Measurements from ENCODE around the gene AKT1.
A peak's percentile ranks its signal among the peaks of the same experiment; 100 is the strongest.
"Not testable (repeated sequence)": the region's sequence is repeated elsewhere in the genome, so short reads cannot be mapped to it uniquely, and the experiment has no call there.

Gene AKT1

DNA sequence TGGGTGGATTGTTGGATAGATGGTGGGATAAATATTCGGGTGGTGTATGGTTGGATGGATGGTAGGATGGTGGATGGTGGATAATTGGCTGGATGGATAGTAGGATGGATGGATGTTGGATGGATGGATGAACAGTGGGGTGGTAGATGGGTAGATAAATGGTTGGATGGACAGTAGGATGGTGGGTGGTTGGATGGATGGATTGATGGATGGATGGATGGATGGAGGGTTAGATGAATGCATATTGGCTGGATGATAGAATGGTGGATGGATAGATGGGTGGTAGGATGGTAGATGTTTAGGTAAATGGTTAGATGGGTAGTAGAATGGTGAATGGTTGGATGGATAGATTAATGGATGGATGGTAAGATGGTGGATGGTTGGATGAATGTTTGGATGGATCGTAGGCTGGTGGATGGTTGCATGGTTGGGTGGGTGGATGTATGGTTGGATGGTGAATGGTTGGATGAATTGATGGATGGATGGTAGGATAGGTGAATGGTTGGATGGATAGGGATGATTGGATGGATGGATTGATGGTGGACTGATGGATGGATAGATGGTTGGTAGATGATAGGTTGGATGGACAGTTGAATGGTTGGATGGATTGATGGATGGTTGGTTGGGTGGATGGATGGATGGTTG is 28.9 kb upstream of the AKT1 start:
- peaks cover 7% of the 10 kb centered on the region in 2 donors for H3K36me3 Mint-ChIP-seq
- no peak for DNase-seq
- H3K27me3 Mint-ChIP-seq: peaks cover 21 to 33% of the 10 kb centered on the region in 2 donors
- ATAC-seq (replicated peaks): no peak
- H3K9me3 Mint-ChIP-seq: peaks cover 9 to 13% of the 10 kb centered on the region in 2 donors
- H3K4me1 Mint-ChIP-seq: peaks cover 24 to 42% of the 10 kb centered on the region in 2 donors
- no peak overlapping the region for H3K27ac Mint-ChIP-seq
- peak overlapping the region; percentile 15 to 88 for H3K4me3 Mint-ChIP-seq

DNA sequence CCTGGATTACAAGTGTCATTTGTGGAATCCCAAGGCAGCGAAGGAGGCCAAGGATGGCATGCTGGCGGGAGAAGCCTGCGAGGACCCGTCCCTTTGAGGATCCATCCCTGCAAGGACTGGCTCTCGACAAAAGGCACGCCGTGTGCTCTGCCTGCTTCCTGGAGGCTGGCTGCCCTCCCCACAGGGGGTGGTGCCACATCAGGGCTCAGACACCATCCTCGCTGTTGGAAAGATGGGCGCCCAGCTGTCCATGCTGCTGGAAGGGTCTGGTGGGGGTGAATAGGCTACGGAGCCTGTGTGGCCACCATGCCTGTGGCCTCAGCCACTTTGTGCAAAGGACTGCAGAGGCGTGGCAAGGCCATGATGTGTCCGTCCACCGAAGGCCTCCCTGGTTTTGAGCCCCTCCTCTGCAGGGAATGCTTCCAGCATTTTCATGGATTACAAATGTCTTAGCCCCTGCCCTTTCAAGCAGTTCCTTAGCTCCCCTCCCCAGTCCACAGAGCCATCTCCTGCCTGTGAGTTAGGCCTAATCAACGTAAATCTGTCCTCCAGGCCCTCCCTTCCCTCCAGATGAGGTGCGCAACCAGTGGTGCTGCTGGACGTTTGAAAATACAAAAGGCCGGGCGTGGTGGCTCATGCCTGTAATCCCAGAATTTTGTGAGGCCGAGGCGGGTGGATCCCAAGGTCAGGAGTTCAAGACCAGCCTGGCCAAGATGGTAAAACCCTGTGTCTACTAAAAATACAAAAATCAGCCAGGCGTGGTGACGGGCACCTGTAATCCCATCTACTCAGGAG is 27.5 kb upstream of the AKT1 start:
- H3K27me3 Mint-ChIP-seq: peaks cover 21 to 33% of the 10 kb centered on the region in 2 donors
- H3K4me1 Mint-ChIP-seq: peaks cover 24 to 41% of the 10 kb centered on the region in 2 donors
- no peak overlapping the region for H3K27ac Mint-ChIP-seq
- peaks cover 11 to 13% of the 10 kb centered on the region in 2 donors for H3K36me3 Mint-ChIP-seq
- no peak overlapping the region for H3K4me3 Mint-ChIP-seq
- ATAC-seq (replicated peaks) (no peak), DNase-seq (no peak)
- peaks cover 9 to 13% of the 10 kb centered on the region in 2 donors for H3K9me3 Mint-ChIP-seq

DNA sequence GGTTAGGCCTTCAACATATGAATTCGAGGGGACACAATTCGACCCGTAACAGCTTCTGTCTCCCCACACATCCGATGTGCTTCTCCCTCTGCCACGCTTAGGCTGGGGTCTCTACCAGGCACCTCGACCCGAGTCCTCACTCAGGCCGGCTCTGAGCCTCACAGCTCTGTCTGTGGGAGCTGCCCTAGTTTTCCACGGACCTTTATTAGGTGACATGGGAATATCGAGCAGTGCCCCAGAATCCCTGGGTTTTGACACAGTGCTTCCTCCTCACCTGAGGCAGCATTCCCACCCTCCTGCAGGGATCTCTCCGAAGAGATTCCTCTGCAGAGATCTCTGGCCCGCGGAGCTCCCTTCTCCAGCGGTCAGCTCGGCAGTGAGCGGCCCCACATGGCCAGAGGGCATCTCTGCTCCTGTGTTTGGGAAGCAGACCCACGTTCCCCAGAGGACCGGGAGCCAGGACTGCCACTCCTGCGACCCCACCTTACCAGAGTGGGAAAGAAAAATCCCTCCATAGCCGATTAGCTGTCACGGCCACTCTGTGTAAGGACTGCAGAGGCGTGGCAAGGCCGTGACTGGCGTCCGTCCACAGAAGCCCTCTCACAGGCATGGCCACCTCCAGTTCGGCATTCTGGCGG is 26.5 kb upstream of the AKT1 start:
- H3K27ac Mint-ChIP-seq: no peak overlapping the region
- peaks cover 20 to 24% of the 10 kb centered on the region in 2 donors for H3K27me3 Mint-ChIP-seq
- ATAC-seq (replicated peaks) (no peak), DNase-seq (no peak)
- H3K36me3 Mint-ChIP-seq: peaks cover 11 to 18% of the 10 kb centered on the region in 2 donors
- no peak overlapping the region for H3K4me3 Mint-ChIP-seq
- H3K9me3 Mint-ChIP-seq: peaks cover 9 to 13% of the 10 kb centered on the region in 2 donors
- peaks cover 16 to 37% of the 10 kb centered on the region in 2 donors for H3K4me1 Mint-ChIP-seq

DNA sequence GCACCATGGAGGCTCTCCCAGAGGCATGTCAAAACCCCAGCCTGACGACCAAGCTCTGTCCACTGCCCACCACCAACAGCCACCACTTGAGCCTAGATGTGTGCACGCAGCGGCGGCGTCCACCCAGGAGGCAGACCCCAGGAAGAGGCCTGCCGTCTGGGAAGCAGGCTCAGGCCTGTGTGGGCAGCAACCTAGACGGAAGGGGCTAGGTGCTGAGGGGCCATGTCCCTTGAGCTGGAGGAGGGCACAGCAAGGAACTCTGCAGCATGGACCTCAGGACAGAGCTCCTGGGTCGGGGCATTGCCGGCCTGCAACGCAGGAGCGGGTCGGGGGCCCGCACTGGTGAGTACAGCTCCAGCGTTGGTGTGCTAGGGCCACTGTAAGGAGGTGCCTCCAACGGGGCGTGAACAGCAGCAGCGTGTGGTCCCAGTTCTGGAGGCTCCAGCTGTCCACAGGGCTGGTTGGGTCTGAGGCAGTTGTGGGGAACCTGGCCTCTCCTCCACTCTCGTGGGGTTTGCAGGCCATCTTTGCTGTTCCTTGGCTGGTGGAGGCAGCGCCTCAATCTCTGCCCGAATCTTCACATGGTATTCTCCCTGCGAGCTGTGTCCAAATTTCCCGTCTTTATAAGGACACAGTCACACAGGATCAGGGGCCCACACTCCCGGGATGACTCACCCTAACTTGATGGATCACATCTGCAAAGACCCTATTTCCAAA is 25.8 kb upstream of the AKT1 start:
- ATAC-seq (replicated peaks) (no peak), DNase-seq (no peak)
- H3K4me1 Mint-ChIP-seq: peaks cover 13 to 40% of the 10 kb centered on the region in 2 donors
- H3K27me3 Mint-ChIP-seq: peaks cover 17 to 21% of the 10 kb centered on the region in 2 donors
- peaks cover 11 to 18% of the 10 kb centered on the region in 2 donors for H3K36me3 Mint-ChIP-seq
- no peak overlapping the region for H3K4me3 Mint-ChIP-seq
- peaks cover 9 to 13% of the 10 kb centered on the region in 2 donors for H3K9me3 Mint-ChIP-seq
- no peak overlapping the region for H3K27ac Mint-ChIP-seq

DNA sequence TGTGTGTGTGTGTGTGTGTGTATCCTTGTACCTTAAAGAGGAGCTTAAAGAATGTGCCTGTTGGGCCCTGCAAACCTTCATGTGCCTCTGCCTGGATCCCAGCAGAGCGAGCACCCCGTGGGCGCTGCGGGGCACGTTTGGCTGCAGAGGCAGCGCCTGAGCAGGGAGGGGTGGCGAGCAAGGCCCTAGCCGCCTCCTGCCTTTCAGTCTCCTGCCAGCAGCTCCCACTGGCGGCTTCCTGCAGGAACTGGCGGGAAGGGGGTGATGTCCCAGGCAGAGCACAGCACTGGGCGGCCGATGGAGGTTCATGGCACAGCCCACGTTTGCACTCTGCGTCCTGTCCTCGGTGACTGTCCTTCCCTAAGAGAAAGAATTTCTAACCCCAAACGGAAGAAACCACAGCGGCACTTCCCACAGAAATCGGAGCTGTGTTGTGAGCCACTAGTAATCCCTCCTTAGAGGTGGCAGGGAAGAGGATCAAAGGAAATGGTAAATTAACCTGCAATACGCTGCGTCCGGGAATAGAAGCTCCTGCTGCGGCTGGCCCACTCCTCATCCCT is 25.2 kb upstream of the AKT1 start:
- peaks cover 15 to 19% of the 10 kb centered on the region in 2 donors for H3K27me3 Mint-ChIP-seq
- H3K27ac Mint-ChIP-seq: no peak overlapping the region
- peaks cover 9 to 13% of the 10 kb centered on the region in 2 donors for H3K9me3 Mint-ChIP-seq
- no peak overlapping the region for H3K4me3 Mint-ChIP-seq
- ATAC-seq (replicated peaks) (no peak), DNase-seq (no peak)
- H3K4me1 Mint-ChIP-seq: peaks cover 12 to 35% of the 10 kb centered on the region in 2 donors
- peaks cover 11 to 18% of the 10 kb centered on the region in 2 donors for H3K36me3 Mint-ChIP-seq

- peaks cover 1 to 5% of the 10 kb centered on the region in 2 donors for H3K27me3 Mint-ChIP-seq
- no peak overlapping the region for H3K4me3 Mint-ChIP-seq
- H3K36me3 Mint-ChIP-seq: peaks cover 8 to 14% of the 10 kb centered on the region in 2 donors
- peaks cover 3 to 6% of the 10 kb centered on the region in 2 donors for H3K9me3 Mint-ChIP-seq
- ATAC-seq (replicated peaks): no peak
- H3K27ac Mint-ChIP-seq: no peak overlapping the region
- DNase-seq: no peak
- peaks cover 7 to 25% of the 10 kb centered on the region in 2 donors for H3K4me1 Mint-ChIP-seq
Measured at GRCh38 chr14:104819361-104819781, 23.8 kb upstream of the AKT1 start.

DNA sequence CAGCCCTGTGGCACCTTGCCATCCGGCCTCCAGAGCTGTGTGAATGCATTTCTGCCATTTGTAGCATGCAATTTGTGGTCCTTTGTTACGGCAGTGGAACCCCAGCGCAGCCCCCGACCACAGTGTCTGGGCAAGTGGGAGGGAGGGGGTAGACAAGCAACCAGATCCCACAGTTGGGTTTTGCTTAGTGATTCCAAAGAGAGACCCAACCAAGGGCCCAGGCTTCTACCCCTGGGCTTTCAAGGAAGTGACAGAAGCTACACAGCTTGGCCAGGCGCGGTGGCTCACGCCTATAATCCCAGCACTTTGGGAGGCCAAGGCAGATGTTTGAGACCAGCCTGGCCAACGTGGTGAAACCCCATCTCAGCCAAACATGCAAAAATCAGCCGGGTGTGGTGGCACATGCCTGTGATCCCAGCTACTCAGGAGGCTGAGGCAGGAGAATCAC is 23.2 kb upstream of the AKT1 start:
- Mint-ChIP-seq H3K9me3 (peaks cover 0 to under 1% of the 10 kb centered on the region in 2 donors), H3K27ac (no peak overlapping the region), H3K36me3 (peaks cover 7 to 15% of the 10 kb centered on the region in 2 donors), H3K4me1 (peaks cover 9 to 25% of the 10 kb centered on the region in 2 donors), H3K4me3 (no peak overlapping the region), H3K27me3 (no peaks in the 10 kb centered on the region)
- DNase-seq: no peak
- no peak for ATAC-seq (replicated peaks)

DNA sequence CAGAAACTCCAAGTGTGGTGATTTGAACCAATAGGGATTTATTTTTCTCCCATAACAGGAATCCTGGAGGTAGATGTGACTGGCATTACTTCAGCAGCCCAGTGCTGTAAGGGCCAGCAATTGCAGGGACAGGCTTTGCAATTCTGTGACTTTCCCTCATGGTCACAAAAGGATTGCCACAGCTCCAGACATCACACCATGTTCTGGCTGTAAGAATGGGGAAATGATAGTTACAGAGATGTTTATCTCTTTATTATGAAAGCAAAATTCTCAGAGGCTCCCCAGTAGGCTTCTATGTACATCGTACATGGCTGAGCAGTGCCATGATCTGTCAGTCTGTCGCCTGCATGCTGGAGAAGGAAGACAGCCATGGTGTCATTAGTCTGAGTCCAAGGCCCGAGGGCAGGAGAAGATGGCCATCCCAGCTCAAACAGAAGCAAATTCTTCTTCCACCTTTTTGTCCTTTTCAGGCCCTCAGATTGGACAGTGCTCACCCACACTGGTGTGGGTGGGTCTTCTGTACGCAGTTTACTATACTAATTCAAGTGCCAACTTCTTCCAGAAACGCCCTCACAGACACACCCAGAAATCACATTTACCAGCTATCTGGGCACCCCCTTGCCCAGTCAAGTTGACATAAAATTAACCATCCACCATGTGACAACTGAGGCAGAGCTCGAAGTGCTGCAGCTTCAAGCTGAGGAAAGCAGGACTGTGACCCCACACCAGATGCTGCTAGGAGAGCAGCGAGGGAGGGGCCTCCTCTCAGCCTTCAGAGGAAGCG is 22.6 kb upstream of the AKT1 start:
- ATAC-seq (replicated peaks) (no peak), DNase-seq (no peak)
- H3K27me3 Mint-ChIP-seq: no peaks in the 10 kb centered on the region
- H3K36me3 Mint-ChIP-seq: peaks cover 7 to 18% of the 10 kb centered on the region in 2 donors
- peaks cover 10 to 28% of the 10 kb centered on the region in 2 donors for H3K4me1 Mint-ChIP-seq
- no peak overlapping the region for H3K4me3 Mint-ChIP-seq
- no peaks in the 10 kb centered on the region for H3K9me3 Mint-ChIP-seq
- no peak overlapping the region for H3K27ac Mint-ChIP-seq

- Mint-ChIP-seq H3K36me3 (peaks cover 11 to 18% of the 10 kb centered on the region in 2 donors), H3K27me3 (no peaks in the 10 kb centered on the region), H3K27ac (peak overlapping the region; percentile 98), H3K9me3 (no peaks in the 10 kb centered on the region), H3K4me1 (peaks cover 12 to 28% of the 10 kb centered on the region in 2 donors), H3K4me3 (peak overlapping the region; percentile 99)
- no peak for ATAC-seq (replicated peaks)
- no peak for DNase-seq
Measured at GRCh38 chr14:104816616-104816884, 21.0 kb upstream of the AKT1 start.

DNA sequence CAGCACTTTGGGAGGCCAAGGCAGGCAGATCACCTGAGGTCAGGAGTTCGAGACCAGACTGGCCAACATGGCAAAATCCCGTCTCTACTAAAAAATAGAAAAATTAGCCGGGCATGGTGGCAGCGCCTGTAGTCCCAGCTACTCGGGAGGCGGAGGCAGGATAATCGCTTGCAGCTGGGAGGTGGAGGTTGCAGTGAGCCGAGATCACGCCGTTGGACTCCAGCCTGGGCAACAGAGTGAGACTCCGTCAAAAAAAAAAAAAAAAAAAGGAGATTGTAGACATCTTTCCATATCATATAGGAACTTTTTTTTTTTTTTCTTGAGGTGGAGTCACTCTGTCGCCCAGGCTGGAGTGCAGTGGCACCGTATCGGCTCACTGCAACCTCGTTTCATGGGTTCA is 19.2 kb upstream of the AKT1 start:
- Mint-ChIP-seq H3K36me3 (peaks cover 11 to 18% of the 10 kb centered on the region in 2 donors), H3K4me1 (peaks cover 12 to 28% of the 10 kb centered on the region in 2 donors), H3K4me3 (peak overlapping the region; percentile 99), H3K27ac (peak overlapping the region; percentile 53)
- not testable (repeated sequence) for H3K27me3 Mint-ChIP-seq; H3K9me3 Mint-ChIP-seq; DNase-seq; ATAC-seq (replicated peaks)

DNA sequence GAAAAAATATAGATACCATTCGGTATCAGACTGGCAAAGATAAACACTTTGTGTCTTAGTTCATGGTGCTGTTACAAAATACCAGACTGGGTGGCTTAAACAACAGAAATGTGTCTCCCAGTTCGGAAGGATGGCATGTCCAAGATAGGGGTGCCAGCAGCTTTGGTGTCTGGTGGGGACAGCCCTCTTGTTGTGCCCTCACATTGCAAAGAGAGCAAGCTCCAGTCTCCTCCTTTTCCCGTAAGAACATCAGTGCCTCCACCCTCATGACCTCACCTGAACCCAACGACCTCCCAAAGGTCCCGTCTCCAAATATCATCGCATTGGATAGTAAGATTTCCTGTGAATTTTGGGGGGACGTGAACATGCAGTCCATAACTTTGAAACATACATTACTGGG is 17.7 kb upstream of the AKT1 start:
- ATAC-seq (replicated peaks) (no peak), DNase-seq (no peak)
- H3K27me3 Mint-ChIP-seq: no peaks in the 10 kb centered on the region
- peaks cover 12 to 28% of the 10 kb centered on the region in 2 donors for H3K4me1 Mint-ChIP-seq
- H3K9me3 Mint-ChIP-seq: no peaks in the 10 kb centered on the region
- no peak overlapping the region for H3K27ac Mint-ChIP-seq
- H3K4me3 Mint-ChIP-seq: no peak overlapping the region
- peaks cover 8 to 15% of the 10 kb centered on the region in 2 donors for H3K36me3 Mint-ChIP-seq

- Mint-ChIP-seq H3K27me3 (peaks cover 0 to 7% of the 10 kb centered on the region in 2 donors), H3K36me3 (peaks cover 6 to 7% of the 10 kb centered on the region in 2 donors), H3K4me3 (no peak overlapping the region), H3K9me3 (no peaks in the 10 kb centered on the region), H3K27ac (no peak overlapping the region), H3K4me1 (peaks cover 17 to 22% of the 10 kb centered on the region in 2 donors)
- ATAC-seq (replicated peaks) (no peak), DNase-seq (no peak)
Measured at GRCh38 chr14:104810316-104810715, 14.8 kb upstream of the AKT1 start.

DNA sequence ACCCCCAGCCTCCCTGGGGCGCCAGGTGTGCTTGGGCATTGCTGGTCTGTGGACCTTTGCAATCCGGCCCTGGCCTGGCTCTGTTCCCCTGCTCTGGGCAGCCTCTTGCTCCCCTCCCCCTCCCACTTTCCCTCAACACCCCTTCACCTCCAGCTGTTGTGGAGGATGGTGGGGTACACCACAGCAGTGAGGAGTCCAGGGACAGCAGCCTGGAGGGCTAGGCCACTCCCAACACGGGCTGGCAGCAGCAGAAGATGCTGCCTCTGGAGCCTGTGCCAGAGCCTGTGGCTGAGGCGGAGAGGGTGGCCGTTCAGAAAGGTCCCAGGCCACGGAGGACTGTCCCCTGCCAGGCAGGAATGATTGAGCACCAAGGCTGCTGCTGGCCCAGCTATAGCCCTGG is 12.9 kb upstream of the AKT1 start:
- ATAC-seq (replicated peaks) (no peak), DNase-seq (no peak)
- Mint-ChIP-seq H3K4me3 (no peak overlapping the region), H3K9me3 (no peaks in the 10 kb centered on the region), H3K27ac (no peak overlapping the region), H3K36me3 (peaks cover 2 to 4% of the 10 kb centered on the region in 2 donors), H3K27me3 (peaks cover 0 to 7% of the 10 kb centered on the region in 2 donors), H3K4me1 (peaks cover 19 to 23% of the 10 kb centered on the region in 2 donors)

Data from stimulated activated naive B cell treated with anti-CD40 and anti-IgM and Interleukin-4, amounts not matched to agents 10 μg/mL and 1 μg/mL and 100 μg/mL, for 72 hours (primary cell).